Globus pallidus (tissue), 1 donor: Measurements from ENCODE around the gene MAP2K4.
"Not testable (repeated sequence)": the region's sequence is repeated elsewhere in the genome, so short reads cannot be mapped to it uniquely, and the experiment has no call there.

ENCODE experiments used
- DNase-seq: peaks from one replicate; pipeline ENCODE4 v3.0.0-alpha.2; 2015; ENCODE audit warnings: low spot score

The MAP2K4 gene

GRCh38 chr17:12020642-12021622 is at the start of gene MAP2K4:
TSS of gene MAP2K4 (plus strand) at chr17:12020877. CDS start at chr17:12020887, 10 bp downstream.
- DNase-seq: peak; percentile 91

DNA sequence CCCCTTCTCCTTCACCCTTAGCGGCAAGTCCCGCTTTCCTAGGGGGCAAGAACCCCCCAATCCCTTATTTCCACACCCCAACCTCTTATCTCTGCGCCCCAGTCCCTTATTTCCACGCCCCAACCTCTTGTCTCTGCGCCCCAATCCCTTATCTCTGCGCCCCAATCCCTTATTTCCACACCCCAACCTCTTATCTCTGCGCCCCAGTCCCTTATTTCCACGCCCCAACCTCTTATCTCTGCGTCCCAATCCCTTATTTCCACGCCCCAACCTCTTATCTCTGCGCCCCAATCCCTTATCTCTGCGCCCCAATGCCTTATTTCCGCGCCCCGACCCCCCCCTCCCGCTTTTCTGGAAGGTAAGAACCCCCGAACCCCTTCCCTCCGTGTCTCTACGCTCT is 47.9 kb upstream of the MAP2K4 start:
- DNase-seq: not testable (repeated sequence)

GRCh38 chr17:11979795-11980194 is 40.9 kb upstream of the MAP2K4 start:
- DNase-seq: no peak

- DNase-seq: no peak
These were observed 39.9 kb upstream of the MAP2K4 start for GRCh38 chr17:11980813-11981212.

DNA sequence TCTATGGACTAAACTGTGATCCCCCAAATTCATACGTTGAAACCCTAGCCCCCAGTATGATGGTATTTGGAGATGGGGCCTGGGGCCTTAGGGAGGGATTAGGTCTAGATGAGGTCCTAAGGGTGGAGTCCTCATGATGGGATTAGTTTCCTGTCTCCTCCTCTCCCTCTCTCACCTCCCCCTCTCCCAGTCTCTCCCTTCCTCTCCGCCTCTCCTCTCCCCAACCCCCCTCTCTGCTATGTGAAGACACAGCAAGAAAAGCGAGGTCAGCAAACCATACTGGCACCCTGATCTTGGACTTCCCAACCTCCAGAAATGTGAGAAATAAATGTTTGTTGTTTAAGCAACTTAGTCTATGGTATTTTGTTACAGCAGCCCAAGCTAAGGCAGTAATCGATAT is 38.8 kb upstream of the MAP2K4 start:
- no peak for DNase-seq

GRCh38 chr17:11986179-11986941 is 34.3 kb upstream of the MAP2K4 start:
- DNase-seq: no peak

DNA sequence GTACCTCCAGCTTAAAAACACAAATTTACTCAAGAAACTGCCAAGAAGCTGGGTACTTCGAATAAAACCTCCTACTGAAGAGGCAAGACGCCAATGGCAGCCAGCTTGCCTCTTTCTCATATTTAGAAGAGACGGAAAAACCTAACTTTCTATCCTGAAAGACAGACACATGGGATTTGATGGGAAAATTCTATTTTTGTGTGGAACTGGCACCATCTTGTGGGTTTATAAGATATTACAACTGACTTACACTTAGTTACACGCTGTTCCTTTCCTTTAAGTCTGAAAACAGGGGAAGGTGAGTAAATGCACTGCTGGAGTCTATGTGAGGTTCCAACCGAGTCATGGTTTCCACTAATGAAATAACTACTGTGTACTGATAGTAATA is 33.7 kb upstream of the MAP2K4 start:
- peak; percentile 42 for DNase-seq

DNA sequence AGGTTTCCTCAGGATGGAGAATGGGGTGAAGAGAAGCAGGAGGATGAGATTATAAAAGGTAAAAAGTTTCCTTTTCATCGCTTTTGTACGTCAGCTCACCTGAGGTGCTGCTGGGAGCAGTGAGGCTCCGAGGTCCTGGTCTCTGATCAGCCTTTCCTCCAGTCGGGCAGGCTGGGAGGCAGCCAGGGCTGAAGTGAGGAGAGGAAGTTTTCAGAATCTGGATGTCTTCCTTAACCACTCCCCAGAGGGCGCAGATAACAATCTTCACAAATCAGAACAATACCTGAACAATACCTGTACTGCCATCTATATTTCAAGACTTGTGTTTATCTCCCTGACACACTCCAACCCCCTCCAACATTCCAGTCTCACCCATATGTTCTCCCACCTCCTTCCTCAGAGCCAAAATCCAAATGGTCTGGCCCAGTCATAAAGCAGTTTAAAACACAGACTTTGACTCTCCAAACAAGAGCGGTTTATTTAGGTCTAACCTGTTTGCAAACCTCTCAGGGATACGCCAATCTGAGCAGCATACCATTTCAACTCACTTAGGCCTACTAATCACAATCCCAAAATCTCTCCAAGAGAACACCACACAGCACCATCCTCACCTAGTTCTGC is 30.2 kb upstream of the MAP2K4 start:
- no peak for DNase-seq

DNA sequence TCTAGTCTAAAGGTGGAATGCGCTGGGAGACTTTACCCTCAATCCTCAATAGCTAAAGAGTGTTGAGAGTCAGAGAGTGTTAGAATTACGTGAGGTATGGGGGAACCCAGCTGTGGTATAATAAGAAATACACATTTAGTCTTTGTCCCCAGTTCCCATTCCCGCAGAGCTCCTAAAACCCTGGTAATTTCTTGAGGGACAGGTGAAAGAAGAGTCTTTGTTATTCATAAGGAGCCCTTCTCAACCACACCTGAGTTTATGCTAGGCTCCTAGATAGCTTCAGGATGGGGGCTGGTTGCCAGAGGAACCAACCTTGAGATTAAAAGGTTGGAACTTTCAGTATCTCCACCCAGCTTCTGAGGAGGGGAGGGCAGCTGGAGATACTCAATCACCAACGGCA is 29.2 kb upstream of the MAP2K4 start:
- DNase-seq: no peak

- peak; percentile 50 for DNase-seq
These were observed 23.9 kb upstream of the MAP2K4 start for GRCh38 chr17:11996722-11997146.

DNA sequence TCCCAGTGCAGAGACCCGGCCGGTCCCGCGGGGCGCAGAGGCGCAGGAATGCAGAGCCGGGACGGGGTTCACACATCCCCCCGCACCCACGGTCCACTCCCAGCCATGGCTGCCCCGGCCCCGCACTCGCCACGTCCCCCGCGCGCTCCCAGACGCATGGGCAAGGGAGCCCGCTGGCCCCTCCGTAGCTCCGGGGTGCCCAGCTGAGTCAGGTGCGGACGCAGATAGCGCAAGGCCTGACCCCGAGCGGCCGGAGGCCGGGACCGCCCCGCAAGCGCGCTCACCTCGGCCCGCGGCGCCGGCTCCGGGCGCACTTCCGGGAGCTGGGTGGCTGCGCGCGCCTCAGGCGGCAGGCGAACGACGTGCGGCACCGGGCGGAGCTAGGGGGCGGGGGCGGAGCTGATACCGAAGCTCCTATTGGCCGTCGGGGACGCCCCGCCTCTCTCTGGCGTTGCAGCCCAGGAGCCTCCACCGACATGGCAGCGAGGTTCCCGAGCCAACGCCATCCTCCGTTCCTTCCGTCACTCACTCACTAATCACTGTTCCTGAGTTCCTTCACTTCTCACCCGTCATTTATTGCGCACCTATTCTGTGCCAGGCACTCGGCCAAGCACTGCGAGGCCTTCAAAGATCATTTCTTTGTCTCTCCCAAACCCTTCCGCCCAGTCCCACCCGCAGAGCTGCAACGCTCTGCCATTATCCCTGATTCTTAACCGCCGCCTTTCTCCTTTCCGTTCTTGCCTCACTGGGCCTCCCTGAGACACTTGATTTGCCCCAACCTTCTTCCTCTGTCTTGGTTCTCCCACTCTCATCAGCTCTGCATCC is 23.3 kb upstream of the MAP2K4 start, which contains the start of gene ZNF18:
ZNF18 (minus strand) TSS at position 329 of the 825 bp plus-strand sequence. CDS start 4,646 bp downstream, outside the sequence.
- peak; percentile 94 for DNase-seq

GRCh38 chr17:11997972-11998233 is 22.8 kb upstream of the MAP2K4 start:
- DNase-seq: no peak

- no peak for DNase-seq
These were observed 21.0 kb upstream of the MAP2K4 start for GRCh38 chr17:11999696-12000095.

DNA sequence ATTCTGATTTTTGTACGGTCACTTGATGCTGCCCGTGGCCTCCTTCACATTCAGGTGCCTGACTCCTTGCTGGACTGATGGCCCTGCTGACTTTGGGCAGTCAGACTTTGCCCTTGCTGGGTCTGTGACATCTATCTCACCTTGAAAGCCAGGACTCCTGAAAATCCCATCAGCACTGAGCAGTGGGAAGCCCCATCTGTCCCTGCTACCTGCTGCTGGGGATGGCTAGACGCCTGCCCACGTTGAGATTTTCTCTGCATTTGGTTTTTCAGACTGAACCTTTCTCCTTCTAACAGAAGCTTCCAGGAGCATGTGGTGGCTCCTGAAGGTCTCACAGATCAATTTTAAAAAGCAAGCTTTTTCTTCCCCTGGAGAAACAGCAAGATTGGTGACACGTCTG is 13.2 kb upstream of the MAP2K4 start:
- DNase-seq: no peak

DNA sequence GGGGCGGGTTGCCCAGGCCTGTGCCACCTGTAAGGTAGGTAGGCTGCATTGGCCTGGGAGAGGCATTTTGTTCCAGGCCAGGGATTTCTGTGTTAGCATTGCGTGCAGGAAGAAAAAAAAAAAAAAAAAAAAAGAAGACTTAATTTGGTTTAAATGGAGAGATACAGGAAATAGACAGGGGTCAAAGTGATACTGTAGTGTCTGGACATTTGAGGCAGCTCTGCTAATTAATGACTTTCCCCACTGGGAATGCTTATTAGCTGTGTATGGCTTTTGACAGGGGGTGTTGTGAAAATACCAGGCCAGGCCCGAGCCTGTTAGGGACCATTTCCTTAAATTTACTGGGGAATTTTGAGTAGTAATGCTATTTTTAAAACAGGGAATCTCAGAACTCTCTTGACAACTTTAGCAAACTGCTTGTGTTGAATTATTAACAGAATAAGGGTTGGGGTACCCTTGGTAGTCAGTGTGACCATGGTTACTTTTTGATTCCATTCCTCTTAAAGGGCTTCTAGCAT is 1.0 kb downstream of the MAP2K4 start:
- DNase-seq: no peak

- DNase-seq: no peak
These were observed 1.6 kb downstream of the MAP2K4 start for GRCh38 chr17:12022310-12022709.

DNA sequence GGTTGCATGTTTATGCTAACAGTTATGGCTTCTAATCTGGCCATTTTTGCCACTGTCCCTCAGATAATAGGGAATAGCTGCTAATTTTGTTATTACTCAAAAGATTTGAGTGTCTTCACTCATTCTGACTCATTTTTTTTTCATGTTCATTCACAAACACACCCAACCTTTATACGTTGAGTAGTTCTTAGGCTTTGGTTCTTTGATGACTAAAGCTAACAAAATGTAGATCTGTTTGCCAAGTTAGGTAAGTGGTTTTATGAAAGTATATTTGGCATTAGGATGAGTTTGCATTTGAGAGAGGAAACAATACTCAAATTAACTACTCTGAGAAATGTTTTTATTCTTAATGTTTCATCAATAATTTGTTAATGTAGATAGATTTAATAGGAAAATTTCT is 3.6 kb downstream of the MAP2K4 start:
- DNase-seq: no peak

GRCh38 chr17:12027658-12028057 is 7.0 kb downstream of the MAP2K4 start:
- DNase-seq: no peak

DNA sequence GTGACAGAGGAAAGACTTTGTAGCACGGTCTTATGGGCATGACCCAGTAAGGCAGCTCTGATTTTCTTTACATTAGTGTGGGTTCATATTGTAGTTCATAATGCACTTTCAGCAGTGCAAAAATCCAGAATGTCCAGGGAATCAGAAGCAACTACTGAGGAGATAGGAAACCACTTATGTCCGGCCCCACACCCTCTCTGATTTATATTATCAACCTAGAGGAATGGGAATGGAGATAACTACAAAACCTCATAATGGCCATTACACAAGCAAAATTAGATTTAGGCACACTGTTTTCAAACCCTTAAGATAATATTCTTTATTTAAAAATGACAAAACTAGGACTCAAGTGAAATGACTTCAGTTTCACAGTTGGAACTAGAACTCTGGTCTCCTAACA is 7.9 kb downstream of the MAP2K4 start:
- no peak for DNase-seq

DNA sequence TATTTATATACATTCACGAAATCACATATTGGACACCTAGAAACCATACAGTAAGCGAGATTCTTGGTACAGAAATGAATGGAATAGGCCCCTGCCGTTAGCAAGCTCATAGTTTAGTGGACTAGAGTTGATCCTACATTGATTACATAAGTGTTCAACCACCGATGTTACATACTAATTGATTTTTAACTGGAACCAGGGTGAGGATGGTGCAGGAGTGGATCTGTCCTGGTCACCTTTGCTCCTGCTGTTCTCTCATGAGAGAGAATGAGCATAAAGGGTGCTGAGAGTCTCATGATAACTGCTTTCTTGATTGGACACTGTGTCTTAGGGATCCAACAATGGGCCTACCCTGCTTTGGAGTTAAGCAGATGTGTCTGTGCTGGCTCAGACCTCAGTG is 13.9 kb downstream of the MAP2K4 start:
- no peak for DNase-seq

- DNase-seq: no peak
These were observed 15.0 kb downstream of the MAP2K4 start for GRCh38 chr17:12035673-12036072.

GRCh38 chr17:12037970-12038369 is 17.3 kb downstream of the MAP2K4 start:
- DNase-seq: no peak
